GM10266 (cell line): ENCODE measurements around the gene SERPINB6.
"Not testable (repeated sequence)": the region's sequence is repeated elsewhere in the genome, so short reads cannot be mapped to it uniquely, and the experiment has no call there.

Experiments used
- DNase-seq: peaks from one replicate; pipeline ENCODE4 v3.0.0; 2012; ENCODE audit errors: extremely low spot score
- TF ChIP-seq, protein P1 (sequence below): IDR thresholded peaks from 2 replicates; pipeline ENCODE4 v1.5.1; 2012; ENCODE audit warnings: mild to moderate bottlenecking, low read depth; ENCODE audit not compliant: control insufficient read depth, insufficient read depth; ENCODE audit errors: missing control alignments

Gene SERPINB6

DNA sequence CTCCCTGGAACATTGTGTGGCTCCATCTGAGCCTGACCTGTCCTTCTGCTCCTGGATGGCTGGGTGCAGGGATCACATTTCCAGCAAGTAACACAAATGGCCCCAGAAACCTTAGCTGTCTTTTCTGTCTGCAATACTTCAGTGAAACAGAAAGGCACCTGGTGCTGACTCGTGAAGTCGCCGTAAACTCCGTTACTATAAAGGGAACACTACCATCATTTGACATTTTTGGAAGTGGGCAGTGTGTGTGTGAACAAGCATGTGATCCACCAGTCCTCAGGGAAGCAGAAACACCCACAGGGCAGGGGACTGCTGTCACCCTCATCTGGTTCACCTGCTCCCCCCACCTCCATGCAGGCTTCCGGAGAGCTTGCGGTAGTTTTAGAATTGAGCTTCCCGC lies 23.9 kb downstream of the SERPINB6 start:
- TF ChIP-seq, protein P1, sequence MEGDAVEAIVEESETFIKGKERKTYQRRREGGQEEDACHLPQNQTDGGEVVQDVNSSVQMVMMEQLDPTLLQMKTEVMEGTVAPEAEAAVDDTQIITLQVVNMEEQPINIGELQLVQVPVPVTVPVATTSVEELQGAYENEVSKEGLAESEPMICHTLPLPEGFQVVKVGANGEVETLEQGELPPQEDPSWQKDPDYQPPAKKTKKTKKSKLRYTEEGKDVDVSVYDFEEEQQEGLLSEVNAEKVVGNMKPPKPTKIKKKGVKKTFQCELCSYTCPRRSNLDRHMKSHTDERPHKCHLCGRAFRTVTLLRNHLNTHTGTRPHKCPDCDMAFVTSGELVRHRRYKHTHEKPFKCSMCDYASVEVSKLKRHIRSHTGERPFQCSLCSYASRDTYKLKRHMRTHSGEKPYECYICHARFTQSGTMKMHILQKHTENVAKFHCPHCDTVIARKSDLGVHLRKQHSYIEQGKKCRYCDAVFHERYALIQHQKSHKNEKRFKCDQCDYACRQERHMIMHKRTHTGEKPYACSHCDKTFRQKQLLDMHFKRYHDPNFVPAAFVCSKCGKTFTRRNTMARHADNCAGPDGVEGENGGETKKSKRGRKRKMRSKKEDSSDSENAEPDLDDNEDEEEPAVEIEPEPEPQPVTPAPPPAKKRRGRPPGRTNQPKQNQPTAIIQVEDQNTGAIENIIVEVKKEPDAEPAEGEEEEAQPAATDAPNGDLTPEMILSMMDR = no peak
- no peak for DNase-seq

DNA sequence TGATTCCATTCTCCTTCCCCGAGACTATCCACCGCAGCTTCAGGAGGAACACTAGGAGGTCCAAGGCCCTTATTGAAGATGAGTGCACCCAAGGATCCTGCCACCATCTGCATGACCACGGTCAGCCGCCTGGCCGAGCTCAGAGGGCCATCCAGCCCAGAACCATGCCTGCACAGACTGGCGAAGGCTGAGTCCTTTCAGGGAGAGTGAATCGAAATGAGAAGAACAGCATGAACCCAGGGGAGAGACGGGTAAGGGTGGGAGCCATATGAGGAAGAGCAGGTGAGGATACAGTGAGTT lies 26.3 kb downstream of the SERPINB6 start:
- no peak for DNase-seq
- TF ChIP-seq, protein P1 = no peak

DNA sequence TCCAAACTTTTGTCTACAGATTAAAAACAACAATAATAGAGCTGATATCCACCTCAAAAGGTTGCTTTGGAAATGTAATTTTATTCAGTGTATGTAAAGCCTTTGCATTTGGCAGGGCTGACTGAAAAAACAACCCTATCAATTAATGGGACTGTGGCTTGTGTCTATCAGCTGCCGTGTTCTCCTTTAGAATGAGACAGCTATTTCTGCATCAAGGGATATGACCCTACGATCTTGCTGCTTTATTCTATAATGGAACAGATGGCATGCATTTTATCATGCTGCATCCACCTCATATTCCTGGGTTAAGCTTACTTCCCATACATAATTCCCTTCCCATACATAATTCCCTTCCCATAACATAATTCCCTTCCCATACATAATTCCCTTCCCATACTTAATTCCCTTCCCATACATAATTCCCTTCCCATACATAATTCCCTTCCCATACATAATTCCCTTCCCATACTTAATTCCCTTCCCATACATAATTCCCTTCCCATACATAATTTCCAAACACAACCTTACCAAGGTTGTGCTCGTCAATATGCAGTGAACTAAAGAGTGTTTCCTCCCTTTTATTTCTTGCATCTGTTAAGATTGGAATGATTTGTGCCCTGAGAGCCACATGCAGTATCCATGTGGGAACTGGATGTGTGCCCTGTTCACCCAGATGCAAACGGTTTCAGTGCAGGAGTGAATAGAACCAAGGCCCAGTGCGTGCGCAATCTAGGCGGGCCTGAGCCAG lies 26.8 kb downstream of the SERPINB6 start:
- no peak for DNase-seq
- TF ChIP-seq, protein P1 = no peak

DNA sequence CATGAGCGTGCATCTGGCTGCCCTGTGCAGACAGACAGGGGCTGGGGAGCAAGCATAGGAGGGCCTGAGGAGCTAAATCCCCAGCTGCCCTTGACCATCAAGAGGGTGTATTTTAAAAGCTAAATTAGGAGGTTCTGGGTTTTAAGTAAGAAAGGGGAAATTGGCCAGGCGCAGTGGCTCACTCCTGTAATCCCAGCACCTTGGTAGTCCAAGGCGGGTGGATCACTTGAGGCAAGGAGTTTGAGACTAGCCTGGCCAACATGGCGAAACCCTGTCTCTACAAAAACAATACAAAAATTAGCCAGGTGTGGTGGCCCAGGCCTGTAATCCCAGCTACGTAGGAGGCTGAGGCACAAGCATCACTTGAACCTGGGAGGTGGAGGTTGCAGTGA lies 27.8 kb downstream of the SERPINB6 start:
- no peak for DNase-seq
- TF ChIP-seq, protein P1 = no peak

DNA sequence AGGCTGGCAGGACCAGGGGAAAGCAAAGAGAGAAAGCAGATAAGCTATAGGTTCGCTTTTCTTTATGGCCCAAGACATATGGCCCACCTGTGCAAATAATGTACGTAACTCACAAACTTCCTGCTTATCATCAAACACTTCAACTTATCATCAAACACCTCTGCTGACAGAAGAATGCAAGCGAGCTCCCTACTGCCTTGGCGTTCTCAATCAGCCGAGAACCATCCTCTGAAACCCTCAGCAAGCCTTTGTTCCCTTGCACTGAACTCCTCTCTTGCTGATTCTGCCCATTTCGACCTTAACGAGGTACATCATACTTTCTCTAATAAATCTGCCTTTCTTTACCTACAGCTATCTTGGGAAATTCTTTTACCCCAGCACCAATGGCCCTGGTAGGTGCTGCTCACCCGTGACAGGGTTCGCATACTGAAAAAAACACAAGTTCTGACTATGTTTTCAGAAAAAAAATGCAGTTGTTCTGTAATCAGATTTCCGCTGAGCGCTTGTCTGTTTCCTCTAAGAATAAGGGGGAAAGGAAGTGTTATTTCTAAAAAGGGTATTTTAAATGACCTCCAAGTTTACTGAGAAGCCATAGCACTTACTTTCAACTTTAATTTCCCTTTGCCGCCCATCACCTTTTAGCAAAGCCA lies 28.3 kb downstream of the SERPINB6 start:
- TF ChIP-seq, protein P1 = no peak
- DNase-seq = no peak

DNA sequence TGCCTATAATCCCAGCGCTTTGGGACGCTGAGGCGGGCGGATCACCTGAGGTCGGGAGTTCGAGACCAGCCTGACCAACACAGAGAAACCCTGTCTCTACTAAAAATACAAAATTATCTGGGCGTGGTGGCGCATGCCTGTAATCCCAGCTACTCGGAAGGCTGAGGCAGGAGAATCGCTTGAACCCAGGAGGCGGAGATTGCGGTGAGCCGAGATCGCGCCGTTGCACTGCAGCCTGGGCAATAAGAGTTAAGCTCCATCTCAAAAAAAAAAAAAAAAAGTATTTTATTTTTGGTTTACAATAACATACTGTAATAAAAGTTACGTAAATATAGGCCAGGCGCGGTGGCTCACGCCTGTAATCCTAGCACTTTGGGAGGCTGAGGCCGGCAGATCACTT lies 29.3 kb downstream of the SERPINB6 start:
- DNase-seq = not testable (repeated sequence)

DNA sequence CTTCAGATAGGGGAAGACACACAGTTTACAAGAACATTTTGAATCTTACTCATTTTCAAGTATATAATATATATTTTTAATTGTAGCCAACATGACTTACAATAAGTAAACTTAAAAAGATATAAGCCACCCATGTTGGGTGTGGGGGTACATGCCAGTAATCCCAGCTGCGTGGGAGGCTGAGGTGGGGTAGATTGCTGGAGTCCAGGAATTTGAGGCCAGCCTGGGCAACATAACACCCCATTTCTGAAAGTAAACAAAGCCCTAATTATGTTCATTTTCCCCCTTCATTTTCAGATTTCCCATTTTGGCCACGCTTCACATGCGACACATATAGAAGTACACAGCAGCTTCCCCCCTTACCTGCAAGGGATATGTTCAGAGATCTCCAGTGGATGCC lies 30.5 kb downstream of the SERPINB6 start:
- DNase-seq = no peak
- TF ChIP-seq, protein P1 = no peak
